H1 (cell line): ENCODE results near the gene SND1.
A peak's percentile ranks its signal among the peaks of the same experiment; 100 is the strongest.

Source experiments
- CBX5 ChIP-seq: fragments of 300-800, 300-1000 bp; sonication (generic); IDR thresholded peaks from 2 replicates; pipeline ENCODE4 v1.7.1; 2016; ENCODE audit warnings: antibody characterized with exemption, low read length, low read depth
- CHD2 ChIP-seq: IDR thresholded peaks from 2 replicates; pipeline ENCODE4 v1.6.1; 2012; ENCODE audit warnings: low read length, improper control_type of control experiment
- CREB1 ChIP-seq: IDR thresholded peaks from 2 replicates; pipeline ENCODE4 v1.6.1; 2012; ENCODE audit warnings: inconsistent platforms
- CTCF ChIP-seq, 3 experiments: IDR thresholded peaks; 1 replicate in 2 of 3; 2 replicates in 1 of 3; pipeline versions ENCODE4 v1.5.1 to v1.6.1; 2011; ENCODE audit warnings: low read length in 3 of 3, mild to moderate bottlenecking in 3 of 3, inconsistent platforms in 2 of 3, low read depth in 1 of 3, moderate library complexity in 1 of 3; ENCODE audit not compliant: insufficient read depth in 1 of 3; ENCODE audit errors: control extremely low read depth in 1 of 3
- EP300 ChIP-seq, 2 experiments: IDR thresholded peaks; 1 replicate in 1 of 2; 2 replicates in 1 of 2; pipeline ENCODE4 v1.6.1; 2011 to 2012; ENCODE audit warnings: low read depth in 2 of 2, low read length in 2 of 2, mild to moderate bottlenecking in 2 of 2, borderline replicate concordance in 1 of 2, inconsistent platforms in 1 of 2, moderate library complexity in 1 of 2
- EZH2 ChIP-seq: fragments of 200-600 bp; sonication (generic); IDR thresholded peaks from 2 replicates; pipeline ENCODE4 v1.7.1; 2012; ENCODE audit warnings: low read depth, mild to moderate bottlenecking, moderate library complexity, low read length, inconsistent platforms; ENCODE audit not compliant: severe bottlenecking
- JUN ChIP-seq: IDR thresholded peaks from 2 replicates; pipeline ENCODE4 v1.6.1; 2011; ENCODE audit warnings: low read depth, mild to moderate bottlenecking, improper control_type of control experiment, low read length
- MAX ChIP-seq: IDR thresholded peaks from 2 replicates; pipeline ENCODE4 v1.6.1; 2012; ENCODE audit warnings: inconsistent platforms
- POLR2A ChIP-seq, 2 experiments: IDR thresholded peaks; 1 replicate in 1 of 2; 2 replicates in 1 of 2; pipeline ENCODE4 v1.6.1; 2011; ENCODE audit warnings: low read depth in 2 of 2, low read length in 2 of 2, mild to moderate bottlenecking in 2 of 2; ENCODE audit errors: control extremely low read depth in 1 of 2
- POLR2AphosphoS5 ChIP-seq: IDR thresholded peaks from 2 replicates; pipeline ENCODE4 v1.6.1; 2011; ENCODE audit warnings: low read depth, low read length
- RAD21 ChIP-seq, 2 experiments: IDR thresholded peaks in 1 of 2; conservative IDR thresholded peaks in 1 of 2; 2 replicates each; pipeline ENCODE4 v1.6.1; 2011; ENCODE audit warnings: low read depth in 2 of 2, low read length in 2 of 2, improper control_type of control experiment in 1 of 2, inconsistent platforms in 1 of 2, mild to moderate bottlenecking in 1 of 2, moderate library complexity in 1 of 2
- TAF1 ChIP-seq: IDR thresholded peaks from 2 replicates; pipeline ENCODE4 v1.6.1; 2011; ENCODE audit warnings: mild to moderate bottlenecking, low read depth, low read length

- TF ChIP-seq RAD21 (IDR thresholded peaks at IDR 0.05 in 1 of 2, conservative IDR thresholded peaks at IDR 0.05 in 1 of 2; ENCODE audit: low read depth in 2 of 2, low read length in 2 of 2) (no peak), CHD2 (0 out of 2 replicates have a peak, but pooled peaks have one; percentile 2), CTCF (IDR thresholded peaks at IDR 0.05; ENCODE audit: control extremely low read depth in 1 of 3, insufficient read depth in 1 of 3, low read depth in 1 of 3, low read length in 3 of 3) (no peak), MAX (no peak; the same call in 1 of the 2 replicates), CREB1 (no peak), EP300 (IDR thresholded peaks at IDR 0.05; ENCODE audit: borderline replicate concordance in 1 of 2, low read depth in 2 of 2, low read length in 2 of 2) (no peak), POLR2AphosphoS5 (no peak), EZH2 (no peak), JUN (no peak), POLR2A (IDR thresholded peaks at IDR 0.05; ENCODE audit: control extremely low read depth in 1 of 2, low read depth in 2 of 2, low read length in 2 of 2) (no peak), CBX5 (no peak), TAF1 (no peak)
Measured at GRCh38 chr7:127652333-127653248, 597 bp downstream of the SND1 start.
